Calu3 (cell line): ENCODE measurements around the gene DEAF1. TPM values are rescaled to one million over a fixed set of nuclear protein-coding genes. Genes with fewer than 3 reads are reported as not detected.

Source experiments
- BruUV-seq: library from RNA; stranded (reverse); fragments of 400-500 nt; replicated peaks from 2 replicates; lab custom pipeline; 2021; lab: Mats Ljungman, UMichigan
- CTCF ChIA-PET: fragments of 300-600 bp; sonication (Branson Sonifier 250); formaldehyde crosslinking; loops from one replicate; lab custom pipeline; 2022; ENCODE audit warnings: antibody characterized with exemption; lab: Charles Lee
- DNase-seq: peaks from one replicate; pipeline ENCODE4 v3.0.0; 2022
- H3K27ac Mint-ChIP-seq: one replicate; pipeline ENCODE4 v1.8.0; 2022; ENCODE audit warnings: mixed read lengths; ENCODE audit not compliant: unreplicated experiment
- H3K27me3 Mint-ChIP-seq: one replicate; pipeline ENCODE4 v1.8.0; 2022; ENCODE audit warnings: mixed read lengths; ENCODE audit not compliant: unreplicated experiment
- H3K36me3 Mint-ChIP-seq: one replicate; pipeline ENCODE4 v1.8.0; 2022; ENCODE audit warnings: mild to moderate bottlenecking, moderate library complexity, mixed read lengths; ENCODE audit not compliant: insufficient read depth, unreplicated experiment
- H3K4me1 Mint-ChIP-seq: one replicate; pipeline ENCODE4 v1.8.0; 2022; ENCODE audit warnings: mild to moderate bottlenecking, low read depth, mixed read lengths; ENCODE audit not compliant: unreplicated experiment
- H3K4me3 Mint-ChIP-seq: one replicate; pipeline ENCODE4 v1.8.0; 2022; ENCODE audit warnings: mild to moderate bottlenecking, low read depth, moderate library complexity, mixed read lengths; ENCODE audit not compliant: unreplicated experiment
- H3K9me3 Mint-ChIP-seq: one replicate; pipeline ENCODE4 v1.8.0; 2022; ENCODE audit warnings: low read depth, mixed read lengths; ENCODE audit not compliant: unreplicated experiment
- intact Hi-C: fragments of 100-400 bp; cut with micrococcal nuclease; formaldehyde crosslinking; loops from one replicate; pipeline ENCODE4 v1.10.0; 2022; ENCODE audit not compliant: unreplicated experiment
- total RNA-seq: library from RNA; stranded (reverse); gene quantifications from 2 replicates; pipeline ENCODE4 v1.2.3, GENCODE V29; 2022
- TF ChIP-seq, protein P1 (sequence below): fragments of 200-600 bp; IDR thresholded peaks from one replicate; pipeline ENCODE4 v1.8.0; 2022; ENCODE audit warnings: antibody characterized with exemption; ENCODE audit not compliant: unreplicated experiment

Gene DEAF1
- total RNA-seq, 1 experiment from 2014 or later: 57.0 TPM

DNA sequence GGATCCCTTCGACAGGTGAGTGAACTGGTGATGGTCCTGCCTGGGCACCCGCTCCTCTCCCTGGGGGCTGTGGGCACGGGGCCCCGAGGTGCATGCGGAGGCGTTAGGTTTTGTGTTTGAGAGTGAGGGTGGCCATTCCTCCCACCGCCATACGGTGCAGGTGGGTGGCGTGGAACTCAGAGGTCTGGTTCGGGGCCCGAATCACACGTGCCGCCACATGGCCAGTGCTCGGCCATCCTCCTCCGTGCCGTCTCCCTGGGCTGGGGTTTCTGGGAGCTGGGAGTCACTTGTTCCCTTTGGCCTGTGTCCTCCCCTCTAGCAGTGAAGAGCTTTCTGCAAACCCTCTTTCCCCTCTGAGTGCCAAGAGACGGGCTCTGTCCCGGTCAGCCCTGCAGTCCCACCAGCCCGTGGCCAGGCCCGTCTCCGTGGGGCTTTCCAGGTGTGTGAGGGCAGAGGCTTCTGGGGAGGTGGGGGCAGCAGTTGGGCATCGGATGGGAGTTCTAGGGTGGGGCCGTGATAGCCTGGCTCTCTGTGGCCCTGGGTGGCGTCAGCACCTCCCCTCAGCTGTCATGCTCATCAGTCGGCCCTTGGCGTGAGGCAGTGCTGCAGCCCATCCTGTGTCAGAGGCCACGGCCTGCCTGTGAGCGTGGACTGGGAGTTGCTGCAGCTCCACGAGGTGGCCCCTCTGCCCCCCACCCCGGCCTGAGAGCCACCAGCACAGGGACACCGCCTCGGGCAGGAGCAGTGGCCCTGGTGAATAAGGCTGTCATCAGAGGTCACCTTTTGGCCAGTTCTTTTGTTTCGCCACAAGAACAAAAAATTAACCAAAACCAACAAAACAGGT is 89.5 kb downstream of the DEAF1 start:
- BruUV-seq: no TSS peak
- H3K9me3 Mint-ChIP-seq: no peaks in the 10 kb centered on the region
- no peak overlapping the region for H3K27ac Mint-ChIP-seq
- H3K4me3 Mint-ChIP-seq: no peak overlapping the region
- DNase-seq: no peak
- intact Hi-C loops: no loop called here
- CTCF ChIA-PET: interaction anchor here (0.9 kb wide), 1 partner anchor 10 kb away, joined by 4 read pairs; the partner anchor contains the start of gene IRF7
- peaks cover 77% of the 10 kb centered on the region for H3K36me3 Mint-ChIP-seq
- no peaks in the 10 kb centered on the region for H3K4me1 Mint-ChIP-seq
- TF ChIP-seq, protein P1, sequence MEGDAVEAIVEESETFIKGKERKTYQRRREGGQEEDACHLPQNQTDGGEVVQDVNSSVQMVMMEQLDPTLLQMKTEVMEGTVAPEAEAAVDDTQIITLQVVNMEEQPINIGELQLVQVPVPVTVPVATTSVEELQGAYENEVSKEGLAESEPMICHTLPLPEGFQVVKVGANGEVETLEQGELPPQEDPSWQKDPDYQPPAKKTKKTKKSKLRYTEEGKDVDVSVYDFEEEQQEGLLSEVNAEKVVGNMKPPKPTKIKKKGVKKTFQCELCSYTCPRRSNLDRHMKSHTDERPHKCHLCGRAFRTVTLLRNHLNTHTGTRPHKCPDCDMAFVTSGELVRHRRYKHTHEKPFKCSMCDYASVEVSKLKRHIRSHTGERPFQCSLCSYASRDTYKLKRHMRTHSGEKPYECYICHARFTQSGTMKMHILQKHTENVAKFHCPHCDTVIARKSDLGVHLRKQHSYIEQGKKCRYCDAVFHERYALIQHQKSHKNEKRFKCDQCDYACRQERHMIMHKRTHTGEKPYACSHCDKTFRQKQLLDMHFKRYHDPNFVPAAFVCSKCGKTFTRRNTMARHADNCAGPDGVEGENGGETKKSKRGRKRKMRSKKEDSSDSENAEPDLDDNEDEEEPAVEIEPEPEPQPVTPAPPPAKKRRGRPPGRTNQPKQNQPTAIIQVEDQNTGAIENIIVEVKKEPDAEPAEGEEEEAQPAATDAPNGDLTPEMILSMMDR: no peak
- no peaks in the 10 kb centered on the region for H3K27me3 Mint-ChIP-seq

DNA sequence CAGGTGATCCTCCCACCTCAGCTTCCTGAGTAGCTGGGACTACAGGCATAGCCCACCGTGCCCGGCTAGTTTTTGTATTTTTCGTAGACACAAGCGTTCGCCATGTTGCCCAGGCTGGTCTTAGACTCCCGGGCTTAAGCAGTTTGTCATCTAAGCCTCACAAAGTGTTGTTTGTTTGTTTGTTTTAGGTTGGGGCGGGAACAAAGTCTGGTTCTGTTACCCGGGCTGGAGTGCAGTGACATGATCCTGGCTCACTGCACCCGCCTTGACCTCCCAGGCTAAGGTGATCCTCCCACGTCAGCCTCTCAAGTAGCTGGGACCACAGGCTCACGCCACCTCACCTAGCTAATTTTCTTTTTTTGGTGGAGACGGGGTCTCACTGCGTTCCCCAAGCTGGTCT is 91.9 kb downstream of the DEAF1 start:
- TF ChIP-seq, protein P1: no peak
- H3K36me3 Mint-ChIP-seq: peaks cover 75% of the 10 kb centered on the region
- H3K27me3 Mint-ChIP-seq: no peaks in the 10 kb centered on the region
- H3K4me3 Mint-ChIP-seq: no peak overlapping the region
- H3K27ac Mint-ChIP-seq: no peak overlapping the region
- no TSS peak for BruUV-seq
- H3K4me1 Mint-ChIP-seq: no peaks in the 10 kb centered on the region
- intact Hi-C loops: no loop called here
- no peaks in the 10 kb centered on the region for H3K9me3 Mint-ChIP-seq
- DNase-seq: no peak
- CTCF ChIA-PET: no interaction called here

DNA sequence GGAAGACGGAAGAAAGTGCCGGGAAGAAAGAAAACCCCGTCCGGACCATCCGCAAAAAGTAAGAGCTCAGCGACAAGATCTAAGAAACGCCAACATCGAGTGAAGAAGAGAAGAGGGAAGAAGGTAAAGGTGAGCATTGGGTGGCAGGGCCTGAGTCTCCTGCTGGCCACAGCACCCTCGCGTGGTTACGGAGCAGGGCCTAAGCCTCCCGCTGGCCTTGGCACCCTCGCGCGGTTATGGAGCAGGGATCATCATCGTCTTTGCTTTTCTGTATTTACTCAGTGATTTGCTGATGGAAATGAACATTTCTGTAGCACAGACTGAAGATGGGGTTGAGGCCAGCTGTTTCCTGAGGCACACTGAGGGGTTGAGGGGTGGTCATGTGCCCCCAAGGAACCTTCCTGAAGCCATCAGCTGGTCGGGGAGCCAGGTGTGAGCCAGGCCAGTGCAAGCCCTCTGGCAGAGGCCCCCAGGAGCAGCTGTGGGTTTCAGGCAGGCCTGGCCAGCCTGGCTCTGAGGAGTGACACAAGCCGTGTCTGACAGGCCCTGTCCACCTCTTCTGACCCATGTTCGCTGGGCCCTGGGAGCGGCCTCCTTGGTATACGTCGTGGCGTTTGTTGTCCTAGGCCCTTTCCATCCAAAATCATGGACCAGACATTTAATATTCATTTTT is 93.3 kb downstream of the DEAF1 start:
- intact Hi-C loops: no loop called here
- H3K4me3 Mint-ChIP-seq: no peak overlapping the region
- no peaks in the 10 kb centered on the region for H3K27me3 Mint-ChIP-seq
- CTCF ChIA-PET: interaction anchor here (0.6 kb wide), 1 partner anchor 21 kb away, joined by 3 read pairs; no protein-coding TSS in a partner anchor
- H3K27ac Mint-ChIP-seq: no peak overlapping the region
- BruUV-seq: no TSS peak
- TF ChIP-seq, protein P1: no peak
- no peaks in the 10 kb centered on the region for H3K9me3 Mint-ChIP-seq
- no peak for DNase-seq
- H3K36me3 Mint-ChIP-seq: peaks cover 72% of the 10 kb centered on the region
- H3K4me1 Mint-ChIP-seq: no peaks in the 10 kb centered on the region

DNA sequence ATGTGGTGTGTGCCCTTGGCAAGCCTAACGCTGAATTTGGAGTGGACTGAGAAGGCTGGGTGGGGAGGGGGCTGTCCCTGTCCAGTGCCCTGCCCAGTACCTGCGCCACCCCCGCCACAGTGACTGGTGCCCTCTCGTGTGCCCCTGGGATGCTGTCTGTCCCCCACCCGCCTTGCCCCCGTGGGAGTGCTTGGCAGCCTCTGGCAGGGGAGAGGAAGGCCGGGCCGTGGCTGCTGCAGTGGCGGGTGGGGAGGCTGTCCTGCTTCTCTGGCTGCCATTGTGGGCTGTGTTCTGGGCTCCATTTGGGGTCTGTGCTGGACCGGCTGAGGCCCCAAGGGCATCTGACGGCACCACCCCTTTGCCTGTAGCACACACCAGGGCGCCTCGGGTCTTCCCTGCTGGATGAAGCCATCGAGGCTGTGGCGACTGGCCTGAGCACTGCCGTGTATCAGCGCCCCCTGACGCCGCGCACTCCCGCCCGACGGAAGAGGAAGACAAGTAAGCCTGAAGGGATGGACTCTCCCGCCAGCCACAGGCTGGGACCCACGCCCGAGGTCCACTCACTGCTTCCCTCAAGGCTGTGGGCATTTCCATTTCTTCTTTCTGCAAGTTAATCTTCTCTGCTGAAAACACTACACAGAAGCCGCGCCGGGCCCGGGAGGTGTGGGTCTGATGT is 96.9 kb downstream of the DEAF1 start:
- H3K27ac Mint-ChIP-seq: no peak overlapping the region
- TF ChIP-seq, protein P1: no peak
- intact Hi-C loops: no loop called here
- H3K27me3 Mint-ChIP-seq: no peaks in the 10 kb centered on the region
- peaks cover 73% of the 10 kb centered on the region for H3K36me3 Mint-ChIP-seq
- CTCF ChIA-PET: no interaction called here
- no peak for DNase-seq
- no TSS peak for BruUV-seq
- no peaks in the 10 kb centered on the region for H3K4me1 Mint-ChIP-seq
- H3K4me3 Mint-ChIP-seq: no peak overlapping the region
- H3K9me3 Mint-ChIP-seq: no peaks in the 10 kb centered on the region
